Nephron progenitor cell (in vitro differentiated cells): ENCODE measurements around the gene CAV2.

ENCODE experiments used
- DNase-seq: peaks from one replicate; pipeline ENCODE4 v3.0.0; 2021
- H3K27ac Mint-ChIP-seq: 2 replicates; pipeline ENCODE4 v1.8.0; 2021; ENCODE audit warnings: mild to moderate bottlenecking, moderate library complexity, mixed read lengths
- H3K27me3 Mint-ChIP-seq: 2 replicates; pipeline ENCODE4 v1.8.0; 2021; ENCODE audit warnings: mild to moderate bottlenecking, low read depth, mixed read lengths; ENCODE audit not compliant: poor library complexity
- H3K36me3 Mint-ChIP-seq: 2 replicates; pipeline ENCODE4 v1.8.0; 2021; ENCODE audit warnings: low read depth, mixed read lengths
- H3K4me1 Mint-ChIP-seq: 2 replicates; pipeline ENCODE4 v1.8.0; 2021; ENCODE audit warnings: mixed read lengths
- H3K4me3 Mint-ChIP-seq: 2 replicates; pipeline ENCODE4 v1.8.0; 2021; ENCODE audit warnings: mild to moderate bottlenecking, moderate library complexity, mixed read lengths
- H3K9me3 Mint-ChIP-seq: 2 replicates; pipeline ENCODE4 v1.8.0; 2021; ENCODE audit warnings: mild to moderate bottlenecking, moderate library complexity, mixed read lengths
- TF ChIP-seq, protein P1 (sequence below): fragments of 200-600 bp; sonication (generic); IDR thresholded peaks from 2 replicates; pipeline ENCODE4 v1.5.0; 2021; ENCODE audit warnings: antibody characterized with exemption

Gene CAV2

DNA sequence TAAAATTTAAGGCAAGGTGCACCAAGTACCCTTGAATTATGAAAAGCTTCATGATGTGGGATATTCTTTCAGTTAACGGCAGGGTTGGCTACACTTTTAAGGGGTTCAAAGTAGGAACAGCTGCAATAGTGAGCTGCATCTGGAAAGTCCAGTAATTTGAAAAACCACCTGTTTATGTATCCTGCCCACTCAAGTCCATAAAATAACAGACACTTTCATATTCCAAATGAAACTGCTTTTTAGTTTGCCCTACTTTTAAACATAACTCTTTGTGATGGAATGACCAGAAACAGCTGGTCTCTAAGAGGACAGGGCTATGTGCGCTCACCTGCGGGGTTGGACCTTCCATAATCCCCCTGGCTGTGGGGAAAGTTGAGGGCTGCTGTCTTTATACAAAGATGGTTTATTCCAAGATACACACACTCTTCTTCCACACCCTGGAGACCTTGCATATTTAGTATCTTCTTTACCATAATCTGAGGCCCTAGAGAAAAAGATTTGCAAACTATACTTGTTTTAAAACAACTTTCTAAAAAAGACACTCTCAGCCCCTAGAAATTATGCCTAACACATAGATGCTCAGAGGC lies 32.7 kb downstream of the CAV2 start:
- Mint-ChIP-seq H3K9me3 (no peaks in the 10 kb centered on the region), H3K4me3 (no peak overlapping the region), H3K27me3 (peaks cover 20% of the 10 kb centered on the region), H3K27ac (no peak overlapping the region), H3K36me3 (no peaks in the 10 kb centered on the region), H3K4me1 (peaks cover 5% of the 10 kb centered on the region)
- DNase-seq, result no peak
- TF ChIP-seq, protein P1, sequence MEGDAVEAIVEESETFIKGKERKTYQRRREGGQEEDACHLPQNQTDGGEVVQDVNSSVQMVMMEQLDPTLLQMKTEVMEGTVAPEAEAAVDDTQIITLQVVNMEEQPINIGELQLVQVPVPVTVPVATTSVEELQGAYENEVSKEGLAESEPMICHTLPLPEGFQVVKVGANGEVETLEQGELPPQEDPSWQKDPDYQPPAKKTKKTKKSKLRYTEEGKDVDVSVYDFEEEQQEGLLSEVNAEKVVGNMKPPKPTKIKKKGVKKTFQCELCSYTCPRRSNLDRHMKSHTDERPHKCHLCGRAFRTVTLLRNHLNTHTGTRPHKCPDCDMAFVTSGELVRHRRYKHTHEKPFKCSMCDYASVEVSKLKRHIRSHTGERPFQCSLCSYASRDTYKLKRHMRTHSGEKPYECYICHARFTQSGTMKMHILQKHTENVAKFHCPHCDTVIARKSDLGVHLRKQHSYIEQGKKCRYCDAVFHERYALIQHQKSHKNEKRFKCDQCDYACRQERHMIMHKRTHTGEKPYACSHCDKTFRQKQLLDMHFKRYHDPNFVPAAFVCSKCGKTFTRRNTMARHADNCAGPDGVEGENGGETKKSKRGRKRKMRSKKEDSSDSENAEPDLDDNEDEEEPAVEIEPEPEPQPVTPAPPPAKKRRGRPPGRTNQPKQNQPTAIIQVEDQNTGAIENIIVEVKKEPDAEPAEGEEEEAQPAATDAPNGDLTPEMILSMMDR, result no peak

DNA sequence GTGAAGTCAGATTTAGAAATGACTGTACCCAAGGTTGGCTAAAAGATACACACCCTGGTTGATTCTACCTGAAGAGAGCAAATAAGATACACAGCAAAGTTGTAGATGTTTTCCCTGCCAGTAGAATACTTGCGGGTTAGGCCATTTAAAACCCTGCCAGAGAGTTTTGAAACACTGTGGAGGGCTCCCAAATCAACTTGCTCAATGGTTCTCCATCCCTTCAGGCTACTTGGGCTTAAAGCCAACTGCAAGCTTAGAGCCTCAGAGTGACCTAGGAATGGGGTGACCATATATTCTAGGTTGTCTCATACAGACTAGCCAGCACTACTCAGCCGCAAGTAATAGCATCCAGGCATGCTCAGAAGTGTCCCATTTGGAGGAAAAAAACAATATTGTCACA lies 35.3 kb downstream of the CAV2 start:
- DNase-seq, result no peak
- Mint-ChIP-seq H3K36me3 (peaks cover 4% of the 10 kb centered on the region), H3K27me3 (peaks cover 8% of the 10 kb centered on the region), H3K9me3 (peaks cover 17% of the 10 kb centered on the region), H3K4me1 (no peaks in the 10 kb centered on the region), H3K4me3 (no peak overlapping the region), H3K27ac (no peak overlapping the region)
- TF ChIP-seq, protein P1, result no peak

DNA sequence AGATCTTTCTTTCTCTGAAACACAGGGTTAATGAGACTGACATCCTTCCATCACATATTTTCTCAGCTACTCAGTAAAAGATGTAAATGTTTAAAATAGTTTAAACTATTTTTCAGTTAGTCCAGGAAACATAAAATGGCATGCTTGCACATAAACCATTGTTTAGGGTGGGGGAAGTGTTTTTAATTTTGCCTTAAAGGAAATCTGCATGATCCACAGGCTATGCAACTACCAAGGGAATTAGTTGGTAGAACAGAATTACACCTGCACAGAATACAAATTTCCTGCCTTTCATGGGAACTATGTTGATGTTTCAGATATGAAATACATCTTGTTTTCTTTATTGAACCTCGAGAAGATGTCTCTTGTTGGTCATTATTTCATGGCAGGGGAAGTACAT lies 35.9 kb downstream of the CAV2 start:
- TF ChIP-seq, protein P1, result no peak
- H3K9me3 Mint-ChIP-seq, result peaks cover 17% of the 10 kb centered on the region
- H3K27me3 Mint-ChIP-seq, result peaks cover 11% of the 10 kb centered on the region
- DNase-seq, result no peak
- H3K4me1 Mint-ChIP-seq, result no peaks in the 10 kb centered on the region
- H3K4me3 Mint-ChIP-seq, result no peak overlapping the region
- H3K27ac Mint-ChIP-seq, result no peak overlapping the region
- peaks cover 4% of the 10 kb centered on the region for H3K36me3 Mint-ChIP-seq

DNA sequence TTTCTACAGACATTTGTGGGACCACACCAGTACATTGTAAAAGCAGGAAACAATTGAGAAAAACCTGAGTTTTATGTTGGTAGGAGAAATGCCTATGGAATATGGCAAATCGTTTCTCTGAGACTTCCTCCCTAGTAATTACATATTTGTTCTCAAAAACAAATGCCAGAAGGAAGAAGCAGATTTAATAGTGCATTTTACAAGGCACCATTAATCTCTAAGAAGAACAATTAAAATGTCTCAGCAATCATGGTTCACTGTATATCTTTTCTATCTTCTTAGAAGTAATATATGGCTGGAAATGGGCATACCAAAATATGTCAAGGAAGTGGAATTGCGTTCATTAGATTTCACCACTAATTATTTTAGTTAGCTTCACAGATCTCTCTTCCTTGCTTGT lies 38.6 kb downstream of the CAV2 start:
- TF ChIP-seq, protein P1, result no peak
- Mint-ChIP-seq H3K36me3 (peaks cover 4% of the 10 kb centered on the region), H3K4me3 (no peak overlapping the region), H3K27ac (no peak overlapping the region), H3K4me1 (peaks cover 11% of the 10 kb centered on the region), H3K9me3 (peaks cover 17% of the 10 kb centered on the region), H3K27me3 (peaks cover 11% of the 10 kb centered on the region)
- DNase-seq, result no peak

DNA sequence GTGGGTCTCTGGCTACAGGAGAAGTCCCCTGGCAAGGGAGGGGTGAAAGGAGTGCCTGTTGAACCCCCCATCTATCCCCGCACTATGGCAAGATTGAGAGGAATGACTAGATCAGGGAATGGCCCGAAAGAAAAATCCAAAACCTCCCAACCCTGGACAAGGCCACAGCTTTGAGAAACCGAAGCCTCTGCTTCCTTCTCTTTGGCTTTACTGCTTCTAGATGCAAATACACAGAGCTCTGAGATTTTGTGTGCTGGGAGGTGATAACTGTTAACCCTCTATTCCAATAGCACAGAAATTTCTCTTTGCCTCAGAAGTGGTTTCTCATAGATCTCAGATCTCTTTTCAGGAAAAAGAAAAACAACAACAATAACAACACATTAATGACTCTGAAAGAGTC lies 40.3 kb downstream of the CAV2 start:
- TF ChIP-seq, protein P1, result no peak
- peaks cover 4% of the 10 kb centered on the region for H3K36me3 Mint-ChIP-seq
- no peak overlapping the region for H3K4me3 Mint-ChIP-seq
- peaks cover 28% of the 10 kb centered on the region for H3K4me1 Mint-ChIP-seq
- H3K27ac Mint-ChIP-seq, result no peak overlapping the region
- peaks cover 8% of the 10 kb centered on the region for H3K27me3 Mint-ChIP-seq
- no peak for DNase-seq
- peaks cover 17% of the 10 kb centered on the region for H3K9me3 Mint-ChIP-seq

DNA sequence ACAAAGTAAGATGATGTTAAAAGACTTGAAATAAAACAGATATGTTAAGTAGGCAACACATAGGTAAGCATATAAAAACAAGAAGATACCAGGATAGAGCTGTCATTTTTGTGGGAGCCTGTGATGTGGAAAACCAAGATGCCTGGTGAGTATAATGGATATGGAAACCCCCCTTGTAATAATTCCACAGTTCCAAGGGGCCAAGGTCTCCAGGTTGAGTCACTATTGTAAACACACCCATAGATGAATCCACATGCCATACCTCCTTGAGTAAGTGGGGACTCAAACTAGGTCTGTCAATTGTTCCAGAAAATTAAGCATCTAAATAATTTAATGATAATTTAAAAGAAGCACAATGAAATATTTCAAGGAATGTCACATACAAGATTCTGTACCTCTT lies 41.2 kb downstream of the CAV2 start:
- H3K27me3 Mint-ChIP-seq, result peaks cover 7% of the 10 kb centered on the region
- no peak overlapping the region for H3K4me3 Mint-ChIP-seq
- no peak for DNase-seq
- TF ChIP-seq, protein P1, result no peak
- H3K36me3 Mint-ChIP-seq, result peaks cover 4% of the 10 kb centered on the region
- H3K27ac Mint-ChIP-seq, result no peak overlapping the region
- peaks cover 31% of the 10 kb centered on the region for H3K4me1 Mint-ChIP-seq
- H3K9me3 Mint-ChIP-seq, result peaks cover 17% of the 10 kb centered on the region
